ENCODE data around the gene FBXL13. TPM values are rescaled to one million over a fixed set of nuclear protein-coding genes. Genes with fewer than 3 reads are reported as not detected.

The FBXL13 gene
- total and polyA plus RNA-seq, 8 donors: 2.2 to 5.7 (median 4.7) TPM

GRCh38 chr7:102874166-102874829 is 200.3 kb downstream of the FBXL13 start:
- ATAC-seq (peak; percentile 39), DNase-seq (no peak)
- Histone ChIP-seq H3K4me1 (peaks cover 0 to 5% of the 10 kb centered on the region in 2 donors), H3K4me3 (no peak overlapping the region), H3K27ac (no peak overlapping the region), H3K36me3 (no peaks in the 10 kb centered on the region), H3K27me3 (no peaks in the 10 kb centered on the region), H3K9me3 (no peaks in the 10 kb centered on the region)
- TF ChIP-seq CTCF (IDR thresholded peaks at IDR 0.05): no peak
- intact Hi-C loops (cut with DNase I): no loop called here

- no peak for TF ChIP-seq CTCF (IDR thresholded peaks at IDR 0.05)
- Histone ChIP-seq H3K4me3 (no peak overlapping the region), H3K9me3 (no peaks in the 10 kb centered on the region), H3K4me1 (peaks cover 0 to 5% of the 10 kb centered on the region in 2 donors), H3K36me3 (no peaks in the 10 kb centered on the region), H3K27ac (peak overlapping the region in 1 of 2 donors; percentile 26), H3K27me3 (no peaks in the 10 kb centered on the region)
- intact Hi-C loops (cut with DNase I): no loop called here
- ATAC-seq: no peak
- no peak for DNase-seq
Observed at GRCh38 chr7:102873470-102874165, 201.0 kb downstream of the FBXL13 start.

GRCh38 chr7:102872460-102872859 is 202.1 kb downstream of the FBXL13 start:
- no peak for TF ChIP-seq CTCF (IDR thresholded peaks at IDR 0.05)
- Histone ChIP-seq H3K27me3 (no peaks in the 10 kb centered on the region), H3K36me3 (no peaks in the 10 kb centered on the region), H3K4me3 (no peak overlapping the region), H3K4me1 (peaks cover 0 to 5% of the 10 kb centered on the region in 2 donors), H3K9me3 (no peaks in the 10 kb centered on the region), H3K27ac (no peak overlapping the region)
- intact Hi-C loops (cut with DNase I): no loop called here
- ATAC-seq: peak; percentile 41
- DNase-seq: no peak

- H3K4me1 ChIP-seq: peaks cover 0 to 3% of the 10 kb centered on the region in 2 donors
- ATAC-seq: no peak
- intact Hi-C loops (cut with DNase I): no loop called here
- no peak overlapping the region for H3K27ac ChIP-seq
- H3K9me3 ChIP-seq: no peaks in the 10 kb centered on the region
- no peaks in the 10 kb centered on the region for H3K36me3 ChIP-seq
- no peak for TF ChIP-seq CTCF (IDR thresholded peaks at IDR 0.05)
- no peak overlapping the region for H3K4me3 ChIP-seq
- DNase-seq: no peak
- H3K27me3 ChIP-seq: no peaks in the 10 kb centered on the region
Observed at GRCh38 chr7:102869195-102869594, 205.4 kb downstream of the FBXL13 start.

GRCh38 chr7:102866535-102867215 is 207.9 kb downstream of the FBXL13 start:
- H3K9me3 ChIP-seq: no peaks in the 10 kb centered on the region
- ATAC-seq (no peak), DNase-seq (peak in 2 of 4 donors; percentile 32 to 42)
- no peak overlapping the region for H3K4me3 ChIP-seq
- intact Hi-C loops (cut with DNase I): no loop called here
- no peak for TF ChIP-seq CTCF (IDR thresholded peaks at IDR 0.05)
- H3K27ac ChIP-seq: no peak overlapping the region
- H3K4me1 ChIP-seq: no peaks in the 10 kb centered on the region
- no peaks in the 10 kb centered on the region for H3K36me3 ChIP-seq
- no peaks in the 10 kb centered on the region for H3K27me3 ChIP-seq
